Measurements from ENCODE around the gene LRIF1. TPM values are rescaled to one million over a fixed set of nuclear protein-coding genes. Genes with fewer than 3 reads are reported as not detected.

LRIF1 gene
- total and polyA plus RNA-seq, 2 donors from 2014 or later, result 5.2 to 12.3 TPM

GRCh38 chr1:110967256-110967655 is 3.5 kb upstream of the LRIF1 start:
- Histone ChIP-seq H3K9me3 (ENCODE audit: control insufficient read depth in 2 of 3, insufficient read depth in 1 of 3, low read length in 3 of 3) (peaks cover 0 to 19% (median 6%) of the 10 kb centered on the region in 3 donors), H3K4me3 (ENCODE audit: low read length in 3 of 3) (no peak overlapping the region), H3K27ac (ENCODE audit: low read depth in 2 of 2, low read length in 2 of 2) (no peak overlapping the region), H3K27me3 (ENCODE audit: control insufficient read depth, insufficient read depth, low read length) (no peaks in the 10 kb centered on the region), H3K4me1 (ENCODE audit: control insufficient read depth in 2 of 3, insufficient read depth in 2 of 3, low read depth in 1 of 3, low read length in 3 of 3) (peaks cover 0 to 2% (median 0%) of the 10 kb centered on the region in 3 donors), H3K9ac (ENCODE audit: low read length in 3 of 3) (no peak overlapping the region), H3K36me3 (ENCODE audit: control insufficient read depth in 2 of 3, insufficient read depth in 3 of 3, low read length in 3 of 3) (no peaks in the 10 kb centered on the region)
- TF ChIP-seq, protein P1, sequence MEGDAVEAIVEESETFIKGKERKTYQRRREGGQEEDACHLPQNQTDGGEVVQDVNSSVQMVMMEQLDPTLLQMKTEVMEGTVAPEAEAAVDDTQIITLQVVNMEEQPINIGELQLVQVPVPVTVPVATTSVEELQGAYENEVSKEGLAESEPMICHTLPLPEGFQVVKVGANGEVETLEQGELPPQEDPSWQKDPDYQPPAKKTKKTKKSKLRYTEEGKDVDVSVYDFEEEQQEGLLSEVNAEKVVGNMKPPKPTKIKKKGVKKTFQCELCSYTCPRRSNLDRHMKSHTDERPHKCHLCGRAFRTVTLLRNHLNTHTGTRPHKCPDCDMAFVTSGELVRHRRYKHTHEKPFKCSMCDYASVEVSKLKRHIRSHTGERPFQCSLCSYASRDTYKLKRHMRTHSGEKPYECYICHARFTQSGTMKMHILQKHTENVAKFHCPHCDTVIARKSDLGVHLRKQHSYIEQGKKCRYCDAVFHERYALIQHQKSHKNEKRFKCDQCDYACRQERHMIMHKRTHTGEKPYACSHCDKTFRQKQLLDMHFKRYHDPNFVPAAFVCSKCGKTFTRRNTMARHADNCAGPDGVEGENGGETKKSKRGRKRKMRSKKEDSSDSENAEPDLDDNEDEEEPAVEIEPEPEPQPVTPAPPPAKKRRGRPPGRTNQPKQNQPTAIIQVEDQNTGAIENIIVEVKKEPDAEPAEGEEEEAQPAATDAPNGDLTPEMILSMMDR (IDR thresholded peaks at IDR 0.05; ENCODE audit: borderline replicate concordance, extremely low read depth, insufficient read depth), result no peak
- intact Hi-C loops (cut with DNase I), result no loop called here
- DNase-seq (no peak), FAIRE-seq (no peak)

GRCh38 chr1:110964455-110964903 is 757 bp upstream of the LRIF1 start:
- no peak for DNase-seq
- H3K27ac ChIP-seq (ENCODE audit: low read depth in 2 of 2, low read length in 2 of 2), result peak overlapping the region; percentile 53 to 98
- H3K9ac ChIP-seq (ENCODE audit: low read length in 3 of 3), result peak overlapping the region in 1 of 3 donors; percentile 68
- H3K36me3 ChIP-seq (ENCODE audit: control insufficient read depth in 2 of 3, insufficient read depth in 3 of 3, low read length in 3 of 3), result no peaks in the 10 kb centered on the region
- peak overlapping the region; percentile 81 to 91 (median 91) for H3K4me3 ChIP-seq (ENCODE audit: low read length in 3 of 3)
- peaks cover 0 to 2% (median 0%) of the 10 kb centered on the region in 3 donors for H3K4me1 ChIP-seq (ENCODE audit: control insufficient read depth in 2 of 3, insufficient read depth in 2 of 3, low read depth in 1 of 3, low read length in 3 of 3)
- FAIRE-seq, result no peak
- intact Hi-C loops (cut with DNase I), result no loop called here
- H3K27me3 ChIP-seq (ENCODE audit: control insufficient read depth, insufficient read depth, low read length), result no peaks in the 10 kb centered on the region
- H3K9me3 ChIP-seq (ENCODE audit: control insufficient read depth in 2 of 3, insufficient read depth in 1 of 3, low read length in 3 of 3), result peaks cover 0 to 26% (median 0%) of the 10 kb centered on the region in 3 donors
- TF ChIP-seq, protein P1 (IDR thresholded peaks at IDR 0.05; ENCODE audit: borderline replicate concordance, extremely low read depth, insufficient read depth), result no peak

DNA sequence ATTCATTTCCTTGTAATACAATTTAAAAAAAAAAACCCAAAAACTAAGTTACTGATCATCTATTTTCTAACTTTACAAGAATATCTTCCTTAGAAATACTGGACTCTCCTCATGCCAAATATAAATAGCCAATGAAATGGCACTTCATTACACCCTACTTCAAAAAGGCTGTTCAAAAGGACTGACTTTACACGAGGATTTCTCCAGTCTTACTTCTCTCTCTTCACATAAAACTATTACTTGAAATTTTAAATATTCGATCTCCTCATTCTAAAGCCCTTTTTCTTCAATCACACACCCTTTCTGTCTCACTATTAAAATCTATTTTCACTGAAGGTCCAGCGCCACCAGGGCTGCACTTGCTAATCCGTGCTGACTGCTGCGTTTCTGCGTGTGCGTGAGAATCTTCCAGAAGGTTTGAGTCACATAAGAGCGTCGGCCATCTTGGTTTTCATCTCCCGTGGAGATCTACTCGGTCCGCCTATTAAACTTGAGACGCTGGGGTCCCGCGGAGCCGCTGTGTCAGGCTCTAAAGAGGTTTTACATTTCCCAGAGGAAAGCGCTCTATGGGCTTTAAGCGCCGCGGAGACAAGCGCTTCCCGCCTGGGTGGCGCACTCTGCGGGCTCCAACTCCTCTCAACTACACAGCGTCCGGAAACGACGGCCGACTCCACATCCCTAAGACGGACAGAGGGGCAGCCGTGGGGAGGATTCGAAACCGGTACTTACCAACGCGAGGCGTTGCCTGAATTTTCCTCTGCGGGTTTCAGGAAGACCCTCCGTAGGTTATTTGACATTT is 631 bp downstream of the LRIF1 start:
- Histone ChIP-seq H3K9ac (ENCODE audit: low read length in 3 of 3) (peak overlapping the region; percentile 77 to 85 (median 79)), H3K36me3 (ENCODE audit: control insufficient read depth in 2 of 3, insufficient read depth in 3 of 3, low read length in 3 of 3) (no peaks in the 10 kb centered on the region), H3K4me3 (ENCODE audit: low read length in 3 of 3) (peak overlapping the region; percentile 89 to 91 (median 91)), H3K9me3 (ENCODE audit: control insufficient read depth in 2 of 3, insufficient read depth in 1 of 3, low read length in 3 of 3) (peaks cover 0 to 26% (median 0%) of the 10 kb centered on the region in 3 donors), H3K27ac (ENCODE audit: low read depth in 2 of 2, low read length in 2 of 2) (peak overlapping the region; percentile 94 to 98), H3K4me1 (ENCODE audit: control insufficient read depth in 2 of 3, insufficient read depth in 2 of 3, low read depth in 1 of 3, low read length in 3 of 3) (peaks cover 0 to 2% (median 0%) of the 10 kb centered on the region in 3 donors), H3K27me3 (ENCODE audit: control insufficient read depth, insufficient read depth, low read length) (no peaks in the 10 kb centered on the region)
- DNase-seq (peak; percentile 64 to 85 (median 79)), FAIRE-seq (no peak)
- intact Hi-C loops (cut with DNase I), result no loop called here
- TF ChIP-seq, protein P1 (IDR thresholded peaks at IDR 0.05; ENCODE audit: borderline replicate concordance, extremely low read depth, insufficient read depth), result no peak

Measured in kidney (tissue), 14 donors.